Naive thymus-derived CD4-positive, alpha-beta T cell (primary cell): ENCODE data around the gene KMO. TPM values are rescaled to one million over a fixed set of nuclear protein-coding genes. Genes with fewer than 3 reads are reported as not detected.

Experiments
- ATAC-seq: fragments of 150-1000 bp; cut with Tn5 transposase; 2 replicates; pipeline ENCODE4 v1.10.0; 2021; ENCODE audit warnings: mild to moderate bottlenecking, moderate library complexity
- CTCF ChIA-PET: fragments of 350-600 bp; sonication (Branson Sonifier 250); formaldehyde crosslinking; loops from one replicate; lab custom pipeline; 2021; ENCODE audit warnings: antibody characterized with exemption; lab: Charles Lee
- POLR2A ChIA-PET: fragments of 350-600 bp; sonication (Branson Sonifier 250); formaldehyde crosslinking; loops from one replicate; lab custom pipeline; 2021; ENCODE audit warnings: antibody characterized with exemption, inconsistent platforms; lab: Charles Lee
- DNase-seq, 9 donors: peaks; one replicate each; pipeline versions ENCODE4 v3.0.0 to v3.0.0-alpha.2; 2020 to 2022; ENCODE audit warnings: mixed read lengths in 1 of 9
- H3K27ac ChIP-seq: one replicate; pipeline ENCODE4 v1.7.0; 2013; ENCODE audit warnings: mild to moderate bottlenecking, low read depth, low read length, moderate library complexity
- H3K27me3 ChIP-seq, 2 donors: one replicate each; pipeline ENCODE4 v1.7.0; 2013; ENCODE audit warnings: low read length in 2 of 2, mild to moderate bottlenecking in 2 of 2, moderate library complexity in 2 of 2; ENCODE audit not compliant: control insufficient read depth in 2 of 2, insufficient read depth in 2 of 2
- H3K36me3 ChIP-seq, 3 experiments: 1 replicate in 2 of 3; 2 replicates in 1 of 3; pipeline ENCODE4 v1.7.0; 2013; ENCODE audit warnings: low read length in 3 of 3, mild to moderate bottlenecking in 3 of 3, moderate library complexity in 1 of 3; ENCODE audit not compliant: insufficient read depth in 3 of 3, control insufficient read depth in 2 of 3
- H3K4me1 ChIP-seq, 2 donors: one replicate each; pipeline ENCODE4 v1.7.0; 2013; ENCODE audit warnings: low read length in 2 of 2, mild to moderate bottlenecking in 2 of 2, moderate library complexity in 1 of 2; ENCODE audit not compliant: control insufficient read depth in 2 of 2, insufficient read depth in 2 of 2
- H3K4me3 ChIP-seq: 2 replicates; pipeline ENCODE4 v1.7.0; 2013; ENCODE audit warnings: mild to moderate bottlenecking, low read length
- H3K9me3 ChIP-seq, 3 experiments: 1 replicate in 2 of 3; 2 replicates in 1 of 3; pipeline ENCODE4 v1.7.0; 2013; ENCODE audit warnings: low read length in 3 of 3; ENCODE audit not compliant: control insufficient read depth in 2 of 3
- H3K27ac Mint-ChIP-seq, 9 donors: one replicate each; pipeline ENCODE4 v1.8.0; 2020 to 2022; ENCODE audit warnings: mixed read lengths in 9 of 9, mild to moderate bottlenecking in 8 of 9, moderate library complexity in 5 of 9, inconsistent platforms in 2 of 9
- H3K27me3 Mint-ChIP-seq, 5 donors: one replicate each; pipeline ENCODE4 v1.8.0; 2021 to 2022; ENCODE audit warnings: mixed read lengths in 5 of 5, mild to moderate bottlenecking in 1 of 5
- H3K36me3 Mint-ChIP-seq, 5 donors: one replicate each; pipeline ENCODE4 v1.8.0; 2020 to 2022; ENCODE audit warnings: mixed read lengths in 5 of 5, mild to moderate bottlenecking in 3 of 5, inconsistent platforms in 1 of 5
- H3K4me1 Mint-ChIP-seq, 7 donors: one replicate each; pipeline ENCODE4 v1.8.0; 2020 to 2022; ENCODE audit warnings: mixed read lengths in 7 of 7, mild to moderate bottlenecking in 3 of 7, inconsistent platforms in 1 of 7
- H3K4me3 Mint-ChIP-seq, 10 donors: one replicate each; pipeline ENCODE4 v1.8.0; 2020 to 2022; ENCODE audit warnings: mild to moderate bottlenecking in 10 of 10, mixed read lengths in 10 of 10, moderate library complexity in 6 of 10, inconsistent platforms in 2 of 10
- H3K9me3 Mint-ChIP-seq, 11 donors: one replicate each; pipeline ENCODE4 v1.8.0; 2020 to 2022; ENCODE audit warnings: mixed read lengths in 11 of 11, mild to moderate bottlenecking in 4 of 11, inconsistent platforms in 1 of 11, moderate library complexity in 1 of 11
- intact Hi-C, 2 donors: fragments of 100-400 bp; cut with micrococcal nuclease; formaldehyde crosslinking; loops; one replicate each; pipeline ENCODE4 v1.15.1; 2023
- polyA plus RNA-seq, 2 donors: library from polyadenylated mRNA; unstranded; fragments of 300-500 nt; fragmentation: Illumina TruSeq; gene quantifications; one replicate each; pipeline ENCODE4 v1.2.3, GENCODE V29; 2021
- total RNA-seq, 6 experiments: library from RNA in 5 of 6; stranded (reverse) in 5 of 6; gene quantifications; 1 replicate in 5 of 6; 2 replicates in 1 of 6; pipeline ENCODE4 v1.2.3 and lab custom pipeline; 2021 to 2026

Gene KMO
- total and polyA plus RNA-seq, 7 experiments from 2014 or later, result 0.51 to 3.3 (median 0.82) TPM; not detected in 3

GRCh38 chr1:241531195-241532161 is 700 bp upstream of the KMO start:
- Mint-ChIP-seq H3K9me3 (no peaks in the 10 kb centered on the region), H3K4me1 (peaks cover 8 to 16% (median 13%) of the 10 kb centered on the region in 7 donors), H3K27me3 (peaks cover 0 to 37% (median 0%) of the 10 kb centered on the region in 5 donors), H3K4me3 (peak overlapping the region; percentile 86 to 99 (median 92)), H3K36me3 (no peaks in the 10 kb centered on the region), H3K27ac (peak overlapping the region; percentile 49 to 93 (median 83))
- DNase-seq, result peak in 7 of 9 donors; percentile 34 to 77 (median 67)
- H3K36me3 ChIP-seq, result no peaks in the 10 kb centered on the region
- intact Hi-C loops, result loop anchor here (1.0 to 10.0 kb wide), 14 partner anchors 12 to 1794 kb away; partner anchors contain the start of genes FH (in 2 of the 2), CHML (in 1 of the 2) and OPN3 (in 1 of the 2)
- peak overlapping the region; percentile 54 for H3K27ac ChIP-seq
- CTCF ChIA-PET, result interaction anchor here (0.6 to 1.4 kb wide), 5 partner anchors 20 to 1808 kb away, joined by 4 to 6 read pairs (median 4); no protein-coding TSS in a partner anchor
- peak; percentile 92 for ATAC-seq
- no peaks in the 10 kb centered on the region for H3K27me3 ChIP-seq
- POLR2A ChIA-PET, result interaction anchor here (1.1 kb wide), 1 partner anchor 20 kb away, joined by 5 read pairs; no protein-coding TSS in a partner anchor
- H3K9me3 ChIP-seq, result no peaks in the 10 kb centered on the region
- H3K4me1 ChIP-seq, result peaks cover 4 to 6% of the 10 kb centered on the region in 2 donors
- H3K4me3 ChIP-seq, result peak overlapping the region; percentile 71

- H3K27ac Mint-ChIP-seq, result no peak overlapping the region
- peaks cover 0 to 1% (median 0%) of the 10 kb centered on the region in 11 donors for H3K9me3 Mint-ChIP-seq
- H3K36me3 ChIP-seq, result no peaks in the 10 kb centered on the region
- peaks cover 4 to 6% of the 10 kb centered on the region in 2 donors for H3K4me1 ChIP-seq
- no peak for ATAC-seq
- H3K27me3 ChIP-seq, result no peaks in the 10 kb centered on the region
- H3K4me3 ChIP-seq, result no peak overlapping the region
- H3K4me1 Mint-ChIP-seq, result peaks cover 8 to 16% (median 13%) of the 10 kb centered on the region in 7 donors
- H3K9me3 ChIP-seq, result no peaks in the 10 kb centered on the region
- ChIA-PET POLR2A (interaction anchor here (0.8 to 1.1 kb wide), 2 partner anchors 13 to 19 kb away, joined by 3 to 5 read pairs; partner anchors contain the start of gene FH), CTCF (interaction anchor here (0.7 to 1.4 kb wide), 3 partner anchors 19 to 93 kb away, joined by 3 to 5 read pairs (median 4); no protein-coding TSS in a partner anchor)
- H3K27me3 Mint-ChIP-seq, result peaks cover 0 to 32% (median 0%) of the 10 kb centered on the region in 5 donors
- H3K27ac ChIP-seq, result no peak overlapping the region
- no peak for DNase-seq
- no peaks in the 10 kb centered on the region for H3K36me3 Mint-ChIP-seq
- intact Hi-C loops, result loop anchor here (1.0 to 10.0 kb wide), 3 partner anchors 18 to 222 kb away; no protein-coding TSS in a partner anchor
- peak overlapping the region in 1 of 10 donors; percentile 29 for H3K4me3 Mint-ChIP-seq
These were observed 686 bp downstream of the KMO start for GRCh38 chr1:241532864-241533263.

- no peak overlapping the region for H3K27ac ChIP-seq
- CTCF ChIA-PET, result interaction anchor here (1.1 to 1.3 kb wide), 2 partner anchors 18 to 94 kb away, joined by 4 to 5 read pairs; no protein-coding TSS in a partner anchor
- no peaks in the 10 kb centered on the region for H3K9me3 ChIP-seq
- DNase-seq (no peak), ATAC-seq (peak; percentile 11)
- H3K4me3 ChIP-seq, result no peak overlapping the region
- Mint-ChIP-seq H3K27me3 (peaks cover 0 to 30% (median 0%) of the 10 kb centered on the region in 5 donors), H3K36me3 (no peaks in the 10 kb centered on the region), H3K4me3 (no peak overlapping the region), H3K4me1 (peaks cover 8 to 16% (median 13%) of the 10 kb centered on the region in 7 donors), H3K27ac (no peak overlapping the region), H3K9me3 (peaks cover 0 to 1% (median 0%) of the 10 kb centered on the region in 11 donors)
- POLR2A ChIA-PET, result interaction anchor here (1.5 kb wide), 2 partner anchors 11 to 15 kb away, joined by 5 read pairs; no protein-coding TSS in a partner anchor
- intact Hi-C loops, result loop anchor here (5.0 to 10.0 kb wide), 2 partner anchors 79 to 221 kb away; no protein-coding TSS in a partner anchor
- H3K4me1 ChIP-seq, result peaks cover 4 to 6% of the 10 kb centered on the region in 2 donors
- H3K27me3 ChIP-seq, result no peaks in the 10 kb centered on the region
- no peaks in the 10 kb centered on the region for H3K36me3 ChIP-seq
These were observed 1.3 kb downstream of the KMO start for GRCh38 chr1:241533326-241534115.

- Histone ChIP-seq H3K4me1 (peaks cover 4 to 6% of the 10 kb centered on the region in 2 donors), H3K27ac (no peak overlapping the region), H3K4me3 (no peak overlapping the region), H3K9me3 (no peaks in the 10 kb centered on the region), H3K27me3 (no peaks in the 10 kb centered on the region), H3K36me3 (no peaks in the 10 kb centered on the region)
- CTCF ChIA-PET, result interaction anchor here (1.3 to 2.0 kb wide), 2 partner anchors 9 to 74 kb away, joined by 5 to 7 read pairs; no protein-coding TSS in a partner anchor
- peaks cover 0 to 30% (median 2%) of the 10 kb centered on the region in 5 donors for H3K27me3 Mint-ChIP-seq
- peaks cover 0 to 1% (median 0%) of the 10 kb centered on the region in 11 donors for H3K9me3 Mint-ChIP-seq
- DNase-seq (no peak), ATAC-seq (no peak)
- H3K4me3 Mint-ChIP-seq, result no peak overlapping the region
- no peaks in the 10 kb centered on the region for H3K36me3 Mint-ChIP-seq
- H3K27ac Mint-ChIP-seq, result no peak overlapping the region
- intact Hi-C loops, result loop anchor here in 1 of 2 donors (10.0 kb wide), 1 partner anchor 218 kb away; no protein-coding TSS in a partner anchor
- peaks cover 5 to 16% (median 9%) of the 10 kb centered on the region in 7 donors for H3K4me1 Mint-ChIP-seq
- POLR2A ChIA-PET, result no interaction called here
These were observed 4.1 kb downstream of the KMO start for GRCh38 chr1:241536304-241536703.

GRCh38 chr1:241536969-241537368 is 4.8 kb downstream of the KMO start:
- CTCF ChIA-PET, result interaction anchor here (2.0 kb wide), 1 partner anchor 73 kb away, joined by 7 read pairs; no protein-coding TSS in a partner anchor
- Mint-ChIP-seq H3K4me1 (peaks cover 0 to 11% (median 2%) of the 10 kb centered on the region in 7 donors), H3K9me3 (peaks cover 0 to 1% (median 0%) of the 10 kb centered on the region in 11 donors), H3K27ac (no peak overlapping the region), H3K4me3 (no peak overlapping the region), H3K27me3 (peaks cover 0 to 32% (median 2%) of the 10 kb centered on the region in 5 donors), H3K36me3 (no peaks in the 10 kb centered on the region)
- Histone ChIP-seq H3K27ac (no peak overlapping the region), H3K4me3 (no peak overlapping the region), H3K36me3 (no peaks in the 10 kb centered on the region), H3K27me3 (no peaks in the 10 kb centered on the region), H3K9me3 (no peaks in the 10 kb centered on the region), H3K4me1 (peaks cover 3 to 4% of the 10 kb centered on the region in 2 donors)
- intact Hi-C loops, result loop anchor here in 1 of 2 donors (10.0 kb wide), 1 partner anchor 218 kb away; no protein-coding TSS in a partner anchor
- ATAC-seq (no peak), DNase-seq (no peak)
- POLR2A ChIA-PET, result interaction anchor here (0.7 kb wide), 1 partner anchor 15 kb away, joined by 3 read pairs; no protein-coding TSS in a partner anchor
